H1 (cell line): Measurements from ENCODE around the gene CIB2. TPM values are rescaled to one million over a fixed set of nuclear protein-coding genes. Genes with fewer than 3 reads are reported as not detected.
A peak's percentile ranks its signal among the peaks of the same experiment; 100 is the strongest.

Experiments
- CTCF ChIA-PET: fragments of 300-600 bp; sonication (Branson Sonifier 250); formaldehyde crosslinking; loops from one replicate; lab custom pipeline; 2021; ENCODE audit not compliant: partially characterized antibody; lab: Charles Lee
- POLR2A ChIA-PET: fragments of 300-600 bp; sonication (Branson Sonifier 250); formaldehyde crosslinking; loops from one replicate; lab custom pipeline; 2021; ENCODE audit warnings: inconsistent platforms; ENCODE audit not compliant: partially characterized antibody; lab: Charles Lee
- DNase-seq, 2 experiments: peaks; one replicate each; pipeline versions ENCODE4 v3.0.0 to v3.0.0-alpha.2; 2010 to 2022; ENCODE audit warnings: low spot score in 2 of 2, low read depth in 1 of 2, mixed read lengths in 1 of 2
- FAIRE-seq: peaks from 2 replicates; lab custom pipeline; 2011; peaks lifted over from hg19 to GRCh38; lab: Jason Lieb, UNC
- H2AFZ ChIP-seq: 2 replicates; pipeline ENCODE4 v1.8.1; 2012; ENCODE audit warnings: low read length, inconsistent platforms
- H2AK5ac ChIP-seq: 2 replicates; pipeline ENCODE4 v1.6.1; 2013; ENCODE audit warnings: low read depth, low read length
- H2BK120ac ChIP-seq: replicated peaks from 2 replicates; pipeline ENCODE3; 2013; ENCODE audit warnings: low read depth, low read length, inconsistent platforms
- H2BK12ac ChIP-seq: 2 replicates; pipeline ENCODE4 v1.6.1; 2013; ENCODE audit warnings: low read depth, low read length
- H2BK15ac ChIP-seq: 2 replicates; pipeline ENCODE4 v1.6.1; 2013; ENCODE audit warnings: low read length
- H2BK20ac ChIP-seq: 2 replicates; pipeline ENCODE4 v1.6.1; 2013; ENCODE audit warnings: low read length
- H2BK5ac ChIP-seq: 2 replicates; pipeline ENCODE4 v1.6.1; 2013; ENCODE audit warnings: low read depth, low read length
- H3K14ac ChIP-seq: 2 replicates; pipeline ENCODE4 v1.6.1; 2013; ENCODE audit warnings: inconsistent platforms; ENCODE audit not compliant: insufficient read length
- H3K18ac ChIP-seq: 2 replicates; pipeline ENCODE4 v1.6.1; 2013; ENCODE audit warnings: low read length; ENCODE audit errors: extremely low read depth
- H3K23ac ChIP-seq: 2 replicates; pipeline ENCODE4 v1.6.1; 2013; ENCODE audit warnings: inconsistent platforms; ENCODE audit not compliant: insufficient read length
- H3K23me2 ChIP-seq: 2 replicates; pipeline ENCODE4 v1.6.1; 2013; ENCODE audit warnings: low read depth, low read length
- H3K27ac ChIP-seq: 2 replicates; pipeline ENCODE4 v1.6.1; 2011; ENCODE audit warnings: low read depth, low read length, inconsistent platforms
- H3K27me3 ChIP-seq, 4 experiments: replicated peaks in 1 of 4; 1 replicate in 1 of 4; 2 replicates in 3 of 4; pipeline versions ENCODE4 v1.6.1 to v1.8.1; 2011 to 2013; ENCODE audit warnings: low read length in 3 of 4, mild to moderate bottlenecking in 3 of 4, inconsistent platforms in 2 of 4, mixed read lengths in 2 of 4, moderate library complexity in 1 of 4; ENCODE audit not compliant: control insufficient read depth in 3 of 4, insufficient read depth in 3 of 4; ENCODE audit errors: extremely low read depth in 1 of 4
- H3K36me3 ChIP-seq, 4 experiments: 2 replicates each; pipeline versions ENCODE4 v1.6.1 to v1.8.1; 2011 to 2013; ENCODE audit warnings: mild to moderate bottlenecking in 4 of 4, low read length in 3 of 4, moderate library complexity in 2 of 4, control low read depth in 1 of 4, inconsistent platforms in 1 of 4; ENCODE audit not compliant: insufficient read depth in 4 of 4, control insufficient read depth in 2 of 4
- H3K4ac ChIP-seq: replicated peaks from 2 replicates; pipeline ENCODE3; 2013; ENCODE audit warnings: low read length, low read depth, mixed read lengths, inconsistent platforms; ENCODE audit not compliant: insufficient read length
- H3K4me1 ChIP-seq, 4 experiments: replicated peaks in 1 of 4; 1 replicate in 1 of 4; 2 replicates in 3 of 4; pipeline versions ENCODE4 v1.6.1 to v1.8.1; 2011 to 2013; ENCODE audit warnings: low read length in 3 of 4, inconsistent platforms in 2 of 4, mixed read lengths in 1 of 4; ENCODE audit not compliant: insufficient read depth in 4 of 4, control insufficient read depth in 3 of 4
- H3K4me2 ChIP-seq, 2 experiments: 2 replicates each; pipeline versions ENCODE4 v1.6.1 to v1.8.1; 2011 to 2013; ENCODE audit warnings: low read depth in 2 of 2, low read length in 2 of 2, control low read depth in 1 of 2, inconsistent platforms in 1 of 2, mild to moderate bottlenecking in 1 of 2; ENCODE audit not compliant: insufficient read depth in 1 of 2
- H3K4me3 ChIP-seq, 4 experiments: fragments of 200-600, 300-600 bp in 1 of 4; sonication (generic), shearing (Covaris generic), sonication (Bioruptor Twin) in 1 of 4; 2 replicates each; pipeline versions ENCODE4 v1.5.1 to v1.8.1; 2011 to 2016; ENCODE audit warnings: low read length in 4 of 4, low read depth in 3 of 4, control low read depth in 2 of 4, inconsistent platforms in 2 of 4, mild to moderate bottlenecking in 2 of 4, mixed read lengths in 1 of 4, moderate library complexity in 1 of 4; ENCODE audit not compliant: insufficient read depth in 2 of 4; ENCODE audit errors: extremely low read depth in 1 of 4
- H3K56ac ChIP-seq: replicated peaks from 2 replicates; pipeline ENCODE3; 2013; ENCODE audit warnings: low read depth, mild to moderate bottlenecking, mixed read lengths, low read length, inconsistent platforms; ENCODE audit not compliant: insufficient read length
- H3K79me1 ChIP-seq: 2 replicates; pipeline ENCODE4 v1.6.1; 2013; ENCODE audit warnings: low read depth, low read length, control low read depth
- H3K79me2 ChIP-seq, 2 experiments: 2 replicates each; pipeline versions ENCODE4 v1.6.1 to v1.8.1; 2012 to 2013; ENCODE audit warnings: low read length in 2 of 2, mild to moderate bottlenecking in 2 of 2, inconsistent platforms in 1 of 2; ENCODE audit not compliant: insufficient read depth in 2 of 2, control insufficient read depth in 1 of 2
- H3K9ac ChIP-seq, 4 experiments: replicated peaks in 1 of 4; 1 replicate in 1 of 4; 2 replicates in 3 of 4; pipeline versions ENCODE4 v1.6.1 to v1.8.1; 2011 to 2013; ENCODE audit warnings: low read depth in 3 of 4, low read length in 3 of 4, control low read depth in 2 of 4, mild to moderate bottlenecking in 2 of 4, moderate library complexity in 2 of 4, inconsistent platforms in 1 of 4; ENCODE audit errors: extremely low read depth in 1 of 4
- H3K9me3 ChIP-seq, 2 experiments: 2 replicates each; pipeline versions ENCODE4 v1.6.1 to v1.8.1; 2012 to 2013; ENCODE audit warnings: mild to moderate bottlenecking in 2 of 2, moderate library complexity in 2 of 2, control low read depth in 1 of 2, inconsistent platforms in 1 of 2, low read depth in 1 of 2, low read length in 1 of 2, mixed read lengths in 1 of 2; ENCODE audit not compliant: insufficient read depth in 2 of 2
- H4K20me1 ChIP-seq, 2 experiments: replicated peaks in 1 of 2; 2 replicates each; pipeline versions ENCODE3 to v1.8.1; 2011 to 2013; ENCODE audit warnings: inconsistent platforms in 2 of 2, low read length in 2 of 2, mild to moderate bottlenecking in 1 of 2; ENCODE audit not compliant: insufficient read depth in 2 of 2, control insufficient read depth in 1 of 2
- H4K5ac ChIP-seq: 2 replicates; pipeline ENCODE4 v1.6.1; 2013; ENCODE audit warnings: low read length, low read depth, mixed read lengths, inconsistent platforms; ENCODE audit not compliant: insufficient read length
- H4K8ac ChIP-seq: 2 replicates; pipeline ENCODE4 v1.8.0; 2013; ENCODE audit warnings: mild to moderate bottlenecking, moderate library complexity, low read length, inconsistent platforms; ENCODE audit not compliant: insufficient read depth; ENCODE audit errors: extremely low read depth
- H4K91ac ChIP-seq: replicated peaks from 2 replicates; pipeline ENCODE3; 2013; ENCODE audit warnings: low read length, mixed read lengths, inconsistent platforms; ENCODE audit not compliant: insufficient read length
- CTCF ChIP-seq, 3 experiments: IDR thresholded peaks; 1 replicate in 2 of 3; 2 replicates in 1 of 3; pipeline versions ENCODE4 v1.5.1 to v1.6.1; 2011; ENCODE audit warnings: low read length in 3 of 3, mild to moderate bottlenecking in 3 of 3, inconsistent platforms in 2 of 3, low read depth in 1 of 3, moderate library complexity in 1 of 3; ENCODE audit not compliant: insufficient read depth in 1 of 3; ENCODE audit errors: control extremely low read depth in 1 of 3
- GABPA ChIP-seq: IDR thresholded peaks from 2 replicates; pipeline ENCODE4 v1.6.1; 2011; ENCODE audit warnings: mild to moderate bottlenecking, low read length, moderate library complexity, borderline replicate concordance; ENCODE audit not compliant: insufficient read depth
- RAD21 ChIP-seq, 2 experiments: IDR thresholded peaks in 1 of 2; conservative IDR thresholded peaks in 1 of 2; 2 replicates each; pipeline ENCODE4 v1.6.1; 2011; ENCODE audit warnings: low read depth in 2 of 2, low read length in 2 of 2, improper control_type of control experiment in 1 of 2, inconsistent platforms in 1 of 2, mild to moderate bottlenecking in 1 of 2, moderate library complexity in 1 of 2
- RBBP5 ChIP-seq: IDR thresholded peaks from 2 replicates; pipeline ENCODE4 v1.7.1; 2012; ENCODE audit warnings: low read depth, mild to moderate bottlenecking, inconsistent platforms, low read length, moderate library complexity, borderline replicate concordance
- YY1 ChIP-seq: IDR thresholded peaks from 2 replicates; pipeline ENCODE4 v1.6.1; 2011; ENCODE audit warnings: low read depth, mild to moderate bottlenecking, low read length
- WGBS, 2 experiments: shearing (Covaris generic) in 1 of 2; methylation state at CpG; one replicate each; pipeline versions ENCODE4 v1.1.6 to v1.1.7; 2013 to 2015; ENCODE audit warnings: low lambda C conversion rate in 2 of 2, mixed read lengths in 2 of 2, inconsistent platforms in 1 of 2, low coverage in 1 of 2, missing lambda C conversion rate in 1 of 2; ENCODE audit not compliant: insufficient replicate concordance in 2 of 2, insufficient coverage in 1 of 2, insufficient read length in 1 of 2; ENCODE audit errors: extremely low coverage in 1 of 2, missing lambda C conversion rate in 1 of 2; 5-methylcytosine and 5-hydroxymethylcytosine counted together
- polyA plus RNA-seq, 7 experiments: library from polyadenylated mRNA; depleted of rRNA in 3 of 7; stranded (reverse) in 5 of 7; unstranded in 2 of 7; fragments of >200 nt in 5 of 7; fragments of 200-250 nt in 2 of 7; gene quantifications; 1 replicate in 5 of 7; 2 replicates in 1 of 7; 4 replicates in 1 of 7; pipeline versions ENCODE4 v1.2.1 to v1.2.3, GENCODE V29; 2011 to 2013; ENCODE audit warnings: missing spikeins in 2 of 7, mixed read lengths in 2 of 7
- total RNA-seq: library from RNA; stranded (reverse); fragmentation: NEBNext Ultra II Directional; extraction: Animal tissue kit (Norgen Biotek cat#: 25700); gene quantifications from 2 replicates; pipeline ENCODE4 v1.2.1, GENCODE V29; 2021

CIB2 gene
- total and polyA plus RNA-seq, 2 of the 8 experiments (the other 6 are each of a cell fraction or from before 2014, with no cell fraction given), result 41.5 to 45.8 TPM

GRCh38 chr15:78177447-78177873 lies 46.2 kb upstream of the CIB2 start:
- Histone ChIP-seq H3K9ac (no peak overlapping the region), H3K27ac (no peak overlapping the region), H4K8ac (no peak overlapping the region), H2BK20ac (no peak overlapping the region), H3K4me1 (no peaks in the 10 kb centered on the region), H4K20me1 (peaks cover 0 to 3% of the 10 kb centered on the region in 2 experiments), H3K4me2 (no peak overlapping the region), H3K56ac (no peak overlapping the region), H3K14ac (no peak overlapping the region), H3K27me3 (no peaks in the 10 kb centered on the region), H3K18ac (no peak overlapping the region), H3K9me3 (no peaks in the 10 kb centered on the region), H4K5ac (no peak overlapping the region), H3K79me2 (no peaks in the 10 kb centered on the region), H3K36me3 (0 out of 8 replicates have a peak, but pooled peaks cover 0 to under 1% (median 0%) of the 10 kb centered on the region in 4 experiments), H3K4ac (no peak overlapping the region), H2BK12ac (no peak overlapping the region), H2AFZ (no peak overlapping the region), H3K79me1 (no peaks in the 10 kb centered on the region), H2AK5ac (no peak overlapping the region), H2BK15ac (no peak overlapping the region), H4K91ac (peak overlapping the region; percentile 41), H3K4me3 (no peak overlapping the region), H2BK5ac (no peak overlapping the region), H3K23ac (no peak overlapping the region), H2BK120ac (no peak overlapping the region), H3K23me2 (no peaks in the 10 kb centered on the region)
- DNase-seq (peak; percentile 36 to 88), FAIRE-seq (no peak)
- WGBS, 2 experiments, result 47% methylated on average over 12 of the region's 12 CpGs; no CpG with 5 or more reads in 1 of the 2 experiments
- ChIA-PET CTCF (interaction anchor here (0.6 to 19.5 kb wide), 37 partner anchors 8 to 1423 kb away, joined by 3 to 285 read pairs (median 5); partner anchors contain the start of genes ACSBG1 and CIB2), POLR2A (no interaction called here)
- TF ChIP-seq CTCF (IDR thresholded peaks at IDR 0.05; ENCODE audit: control extremely low read depth in 1 of 3, insufficient read depth in 1 of 3, low read depth in 1 of 3, low read length in 3 of 3) (peak; percentile 91 to 96 (median 91)), GABPA (0 out of 2 replicates have a peak, but pooled peaks have one; percentile 34), RAD21 (IDR thresholded peaks at IDR 0.05 in 1 of 2, conservative IDR thresholded peaks at IDR 0.05 in 1 of 2; ENCODE audit: low read depth in 2 of 2, low read length in 2 of 2) (peak; percentile 94 to 96), YY1 (peak; percentile 83), RBBP5 (no peak)
